GM19467 (cell line): ENCODE data around the gene UGGT1.

Experiments used
- ATAC-seq: cut with Tn5 transposase; IDR thresholded peaks from one replicate; pipeline ENCODE4 v1.9.1; 2021; ENCODE audit warnings: mild to moderate bottlenecking, moderate library complexity; ENCODE audit not compliant: unreplicated experiment

The UGGT1 gene

DNA sequence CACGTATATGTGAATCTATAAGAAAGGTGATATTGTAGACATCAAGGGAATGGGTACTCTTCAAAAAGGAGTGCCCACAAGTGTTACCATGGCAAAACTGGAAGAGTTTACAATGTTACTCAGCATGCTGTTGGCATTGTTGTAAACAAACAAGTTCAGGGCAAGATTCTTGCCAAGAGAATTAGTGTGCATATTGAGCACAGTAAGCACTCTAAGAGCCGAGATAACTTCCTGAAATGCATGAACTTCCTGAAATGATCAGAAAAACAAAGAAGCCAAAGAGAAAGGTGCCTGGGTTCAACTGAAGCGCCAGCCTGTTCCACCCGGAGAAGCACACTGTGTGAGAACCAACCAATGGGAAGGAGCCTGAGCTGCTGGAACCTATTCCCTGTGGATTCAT is 126.7 kb downstream of the UGGT1 start:
- no peak for ATAC-seq

DNA sequence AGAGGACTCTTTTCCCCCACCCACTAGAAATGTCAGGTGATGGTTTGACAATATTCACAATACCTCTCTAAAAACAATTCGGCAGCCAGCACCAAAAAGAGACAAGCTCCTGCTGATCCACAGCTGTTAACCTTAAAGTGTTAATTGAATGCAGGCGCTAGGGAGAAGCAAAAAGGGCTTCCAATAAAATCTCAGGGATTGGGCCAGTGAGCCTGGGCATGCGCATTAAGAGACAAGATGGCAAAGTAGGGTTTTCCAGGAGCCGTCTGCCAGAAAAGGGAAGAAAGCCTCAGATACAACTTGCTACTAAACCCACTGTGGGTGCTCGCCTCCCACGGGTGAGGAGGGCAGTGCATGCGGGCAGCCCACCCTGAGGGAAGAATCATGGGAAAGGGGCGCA is 128.9 kb downstream of the UGGT1 start:
- no peak for ATAC-seq

GRCh38 chr2:128227862-128228261 is 136.9 kb downstream of the UGGT1 start:
- ATAC-seq, result no peak

- no peak for ATAC-seq
These were observed 137.9 kb downstream of the UGGT1 start for GRCh38 chr2:128228894-128229293.

DNA sequence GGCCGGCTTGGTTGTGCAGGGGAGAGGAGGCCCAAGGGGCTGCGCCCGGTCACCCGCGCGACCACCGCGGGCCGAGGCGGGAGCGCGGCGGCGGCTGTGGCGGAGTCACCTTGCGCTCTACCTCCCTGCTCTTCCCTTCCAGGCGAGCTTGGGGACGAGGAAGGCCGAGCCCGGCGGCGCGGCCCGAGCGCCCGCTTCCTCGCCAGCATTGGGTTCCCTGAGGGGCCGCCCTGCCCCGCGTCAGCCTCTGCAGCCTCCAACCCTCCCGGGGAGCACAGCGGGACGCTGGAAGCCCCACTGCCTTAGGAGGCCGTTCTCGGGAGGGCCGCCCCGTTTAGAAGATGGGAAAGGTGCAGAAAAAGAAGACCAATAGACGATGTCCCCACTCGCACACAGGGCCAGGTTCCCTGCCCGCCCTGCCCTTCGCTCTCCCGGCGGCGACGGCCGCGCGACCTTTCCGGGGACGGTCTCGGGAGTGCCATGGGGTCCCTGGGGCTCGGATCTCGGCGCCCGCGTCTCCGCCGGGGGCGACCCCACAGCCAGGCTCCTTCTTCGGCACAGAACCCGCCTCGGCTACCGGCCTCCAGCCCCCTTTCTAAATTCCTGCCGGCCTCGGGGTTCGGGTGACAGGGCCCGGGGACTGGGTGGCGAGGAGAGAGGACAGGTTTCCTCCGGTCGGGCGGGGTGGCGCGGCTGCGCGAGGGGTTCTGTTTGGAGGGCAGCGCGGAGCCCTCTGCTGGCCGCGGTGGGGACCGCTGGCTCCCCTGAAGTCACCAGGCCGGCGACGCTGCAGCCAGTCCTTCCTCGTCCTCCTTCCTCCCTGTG is 142.2 kb downstream of the UGGT1 start:
- ATAC-seq, result peak; percentile 98

DNA sequence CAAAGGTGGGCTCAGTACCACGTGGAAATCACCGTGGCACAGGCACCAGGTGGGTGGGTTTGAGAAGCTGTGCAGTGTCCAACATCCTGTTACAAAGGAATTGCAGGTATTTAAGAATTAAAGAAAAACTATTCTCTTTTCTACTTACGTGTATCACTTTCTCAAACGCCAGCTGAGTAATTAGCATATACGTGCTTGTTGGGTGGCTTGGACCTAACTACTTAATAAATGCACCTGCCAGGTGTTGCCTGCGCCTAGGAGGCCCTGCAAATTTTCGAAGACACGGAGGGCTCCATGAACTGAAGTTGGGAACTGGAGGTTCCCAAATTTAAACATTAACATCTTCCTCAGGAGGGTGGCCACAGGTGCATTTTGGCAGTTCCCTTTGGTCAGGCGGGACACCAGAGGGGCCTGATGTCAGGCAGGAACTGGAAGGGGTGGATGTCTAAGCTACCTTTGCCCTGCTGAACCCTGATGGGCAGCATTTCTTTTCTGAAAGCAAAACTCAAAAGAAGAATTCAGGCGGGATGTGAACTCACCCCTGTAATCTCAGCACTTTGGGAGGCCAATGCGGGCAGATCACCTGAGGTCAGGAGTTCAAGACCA is 142.9 kb downstream of the UGGT1 start:
- ATAC-seq, result no peak

DNA sequence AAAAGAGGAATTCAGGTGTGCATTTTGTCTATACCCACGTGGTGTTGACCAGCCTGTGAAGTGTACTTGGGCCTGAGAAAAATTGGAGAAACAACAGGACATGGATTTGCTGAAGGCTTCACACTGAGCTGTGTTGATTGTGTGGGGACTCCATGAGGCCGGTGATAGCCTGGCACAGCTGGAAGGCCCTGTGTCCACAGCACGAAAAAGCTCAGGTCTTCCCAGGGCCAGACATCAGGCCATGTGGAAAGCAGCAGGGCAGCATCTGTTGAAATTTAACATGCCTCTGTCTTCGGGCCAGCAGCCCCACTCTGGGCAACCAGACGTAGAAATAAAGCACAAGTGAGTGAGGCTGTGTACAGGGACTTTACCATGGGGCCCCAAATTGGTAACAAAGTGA is 143.6 kb downstream of the UGGT1 start:
- ATAC-seq, result no peak

DNA sequence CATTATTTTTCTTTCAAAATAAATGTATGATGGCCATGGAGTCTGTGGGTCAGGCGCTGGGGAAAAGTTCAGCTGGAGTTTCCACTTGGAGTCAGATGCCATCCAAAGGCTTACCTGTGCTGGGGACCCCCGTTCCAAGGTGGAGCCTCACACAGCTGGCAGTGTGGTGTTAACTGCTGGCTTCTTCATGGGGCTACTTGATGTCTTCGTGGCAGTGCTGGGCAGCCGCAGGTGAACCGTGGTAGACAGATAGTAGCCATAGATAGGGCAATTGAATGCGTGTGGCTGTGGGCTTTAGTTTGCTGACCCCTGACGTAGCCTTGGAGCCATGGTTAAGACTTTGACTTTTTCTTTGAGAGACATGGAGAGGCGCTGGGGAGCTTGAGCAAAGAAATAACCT is 144.6 kb downstream of the UGGT1 start:
- ATAC-seq, result no peak

- no peak for ATAC-seq
These were observed 145.6 kb downstream of the UGGT1 start for GRCh38 chr2:128236491-128237035.

DNA sequence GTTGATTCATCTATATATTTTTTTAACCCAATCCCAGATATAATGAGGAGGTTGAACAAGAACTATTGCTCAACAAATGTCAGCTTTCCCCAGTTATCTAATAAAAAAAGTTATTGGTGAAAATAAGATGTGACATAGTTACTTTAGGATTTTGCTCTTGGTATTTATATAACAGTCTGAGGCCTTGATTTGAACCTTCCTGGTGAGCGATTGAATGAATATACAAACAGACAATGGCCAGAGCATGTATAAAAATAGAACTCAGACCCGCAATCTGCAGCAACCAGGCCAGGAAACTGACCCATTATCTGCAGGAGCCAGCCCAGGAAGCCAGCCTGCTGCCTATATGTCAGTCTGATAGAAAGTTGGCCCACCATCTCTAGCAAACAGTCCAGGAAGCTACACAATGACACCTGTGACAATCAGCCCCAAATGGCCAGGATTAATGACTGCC is 146.1 kb downstream of the UGGT1 start:
- ATAC-seq, result no peak

GRCh38 chr2:128237911-128238697 is 147.1 kb downstream of the UGGT1 start:
- ATAC-seq, result no peak

GRCh38 chr2:128241896-128242295 is 150.9 kb downstream of the UGGT1 start:
- no peak for ATAC-seq
